ENCODE measurements around the gene PDE6B.
"Not testable (repeated sequence)": the region's sequence is repeated elsewhere in the genome, so short reads cannot be mapped to it uniquely, and the experiment has no call there.

Gene PDE6B

GRCh38 chr4:687048-687970, 61.9 kb downstream of the PDE6B start:
- DNase-seq = peak; percentile 69

GRCh38 chr4:687971-688853, 62.8 kb downstream of the PDE6B start:
- DNase-seq = no peak

- DNase-seq = no peak
These were observed 63.7 kb downstream of the PDE6B start, which contains the start of gene SLC49A3 for GRCh38 chr4:688854-689681. SLC49A3 (minus strand) TSS chr4:689151; CDS start chr4:689127, 24 bp downstream.

- DNase-seq = no peak
These were observed 64.3 kb downstream of the PDE6B start for GRCh38 chr4:689723-690122.

- no peak for DNase-seq
These were observed 67.6 kb downstream of the PDE6B start for GRCh38 chr4:692771-693554.

DNA sequence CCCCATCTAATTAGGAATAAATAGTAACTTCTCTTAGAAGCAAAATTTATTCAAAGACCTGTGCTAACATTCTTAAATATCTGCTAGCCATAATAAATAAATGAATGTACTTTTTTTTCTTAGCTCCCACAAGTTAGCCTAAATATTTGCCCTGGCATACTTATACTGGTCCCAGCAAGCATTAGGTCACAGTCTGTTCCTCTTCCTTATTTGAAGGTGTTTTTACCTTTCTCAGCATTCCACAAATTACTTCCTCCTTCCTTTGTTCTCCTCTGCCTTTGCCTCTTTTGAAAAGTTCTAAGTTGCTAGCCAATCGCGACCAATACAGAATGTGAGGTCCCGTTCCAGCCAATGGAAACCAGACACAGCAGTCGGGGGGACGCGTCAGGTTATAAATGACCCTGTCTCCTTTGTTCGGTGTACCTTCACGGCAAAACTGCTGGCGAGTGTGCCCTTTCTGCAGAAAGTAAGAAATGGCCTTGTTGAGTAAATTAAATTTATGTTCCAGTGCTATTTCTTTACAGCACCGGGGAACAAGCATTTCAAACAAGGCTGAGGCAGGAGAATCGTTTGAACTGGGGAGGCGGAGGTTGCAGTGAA, 69.1 kb downstream of the PDE6B start:
- DNase-seq = not testable (repeated sequence)

GRCh38 chr4:699816-700580, 74.6 kb downstream of the PDE6B start:
- DNase-seq = no peak

DNA sequence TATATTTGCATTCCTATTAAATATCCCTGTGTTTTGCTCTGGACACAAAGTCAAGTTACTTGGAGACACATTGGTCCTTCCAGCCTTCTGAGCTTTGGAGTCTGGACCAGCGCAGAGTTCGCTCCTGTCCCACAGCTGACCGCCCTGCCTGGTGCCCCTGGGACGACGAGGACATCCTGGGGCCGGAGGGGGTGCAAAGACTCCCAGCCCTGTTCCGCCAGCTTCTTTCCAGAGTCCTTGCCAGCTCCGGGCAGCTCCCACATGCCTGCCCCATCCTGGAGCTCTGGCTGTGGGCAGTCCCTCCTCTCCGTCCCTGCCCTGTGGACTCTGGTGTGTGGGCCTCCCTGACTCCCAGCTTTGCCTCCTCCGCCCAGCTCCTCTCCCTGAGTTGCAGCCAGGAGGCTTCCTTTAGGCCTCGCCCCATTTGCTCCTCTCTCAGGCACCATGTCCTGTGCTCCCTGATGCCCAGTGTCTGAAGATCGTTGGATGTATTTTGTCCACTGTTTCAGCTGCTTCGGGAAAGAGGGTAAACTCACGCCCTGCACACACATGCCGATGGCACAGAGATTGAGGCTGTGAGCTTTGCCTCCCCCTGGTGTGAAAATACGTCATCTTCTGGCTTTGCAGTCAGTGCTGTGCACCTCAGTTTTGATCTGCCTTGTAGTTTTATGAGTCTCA, 75.4 kb downstream of the PDE6B start:
- DNase-seq = no peak

DNA sequence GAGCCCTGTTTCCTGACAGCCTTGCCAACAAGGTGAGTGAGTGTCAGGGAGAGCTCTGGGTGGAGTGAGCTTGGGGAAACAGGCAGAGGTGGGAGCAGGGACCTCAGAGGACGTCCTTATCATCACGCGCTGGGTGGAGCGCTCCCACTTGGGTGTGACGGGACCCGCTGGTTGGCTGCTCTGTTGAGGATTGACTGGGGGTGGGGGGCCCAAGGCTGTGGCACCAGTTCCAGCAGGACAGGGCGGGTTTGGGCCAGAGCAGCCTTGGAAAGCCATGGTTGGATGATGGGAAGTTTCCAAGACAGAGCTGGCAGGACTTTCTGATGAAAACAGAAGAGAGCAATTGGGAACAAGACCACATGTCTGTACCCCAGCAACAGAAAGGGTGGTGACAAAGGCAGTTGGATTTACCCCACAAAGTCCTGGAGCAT, 77.3 kb downstream of the PDE6B start:
- no peak for DNase-seq

DNA sequence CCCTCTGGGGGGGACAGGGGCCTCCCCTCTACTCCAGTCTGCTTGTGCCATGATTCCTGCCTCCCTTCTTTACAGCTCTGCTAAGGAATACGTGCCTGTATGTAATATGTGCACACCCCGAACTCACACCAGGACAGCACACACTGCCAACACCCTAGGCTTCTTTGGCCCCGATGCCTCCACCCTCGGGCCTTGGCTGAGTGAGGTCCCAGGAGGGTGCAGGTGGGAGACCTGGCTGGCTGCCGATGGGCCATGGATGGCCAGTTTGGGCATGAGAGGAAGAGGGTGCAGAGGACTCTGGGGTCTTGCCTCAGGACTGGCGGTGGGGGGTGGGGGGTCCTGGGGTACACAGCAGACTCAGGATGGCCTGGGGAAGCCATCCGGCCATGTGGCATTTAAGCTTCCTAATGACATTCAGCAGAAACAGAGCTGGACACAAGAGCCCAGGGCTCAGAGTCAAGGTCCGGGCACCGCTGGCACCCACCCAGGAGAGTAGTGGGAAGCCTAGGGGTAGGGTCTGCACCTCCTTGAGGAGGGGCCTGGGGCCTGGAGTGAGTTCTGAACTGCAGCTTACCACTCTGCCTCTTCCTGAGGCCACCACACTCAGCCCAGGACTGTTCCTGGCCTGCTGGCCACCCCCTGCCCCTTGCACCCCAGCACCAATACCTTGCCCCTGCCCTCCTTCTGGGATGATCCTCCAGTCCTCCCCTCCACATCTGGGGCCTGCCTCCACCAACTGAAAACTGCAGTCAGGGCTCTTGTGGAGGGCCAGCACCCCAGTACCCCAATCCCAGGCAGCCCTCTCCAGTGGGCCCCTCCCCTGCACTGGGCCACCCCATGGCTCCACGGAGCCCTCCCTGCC, 78.2 kb downstream of the PDE6B start:
- no peak for DNase-seq

GRCh38 chr4:704198-704891, 79.0 kb downstream of the PDE6B start:
- no peak for DNase-seq

GRCh38 chr4:704971-705277, 79.6 kb downstream of the PDE6B start:
- DNase-seq = no peak

GRCh38 chr4:705278-706082, 80.1 kb downstream of the PDE6B start, which contains the start of gene PCGF3:
PCGF3 (plus strand) TSS chr4:705832; CDS start chr4:733681, 27,849 bp downstream.
- peak; percentile 98 for DNase-seq

DNA sequence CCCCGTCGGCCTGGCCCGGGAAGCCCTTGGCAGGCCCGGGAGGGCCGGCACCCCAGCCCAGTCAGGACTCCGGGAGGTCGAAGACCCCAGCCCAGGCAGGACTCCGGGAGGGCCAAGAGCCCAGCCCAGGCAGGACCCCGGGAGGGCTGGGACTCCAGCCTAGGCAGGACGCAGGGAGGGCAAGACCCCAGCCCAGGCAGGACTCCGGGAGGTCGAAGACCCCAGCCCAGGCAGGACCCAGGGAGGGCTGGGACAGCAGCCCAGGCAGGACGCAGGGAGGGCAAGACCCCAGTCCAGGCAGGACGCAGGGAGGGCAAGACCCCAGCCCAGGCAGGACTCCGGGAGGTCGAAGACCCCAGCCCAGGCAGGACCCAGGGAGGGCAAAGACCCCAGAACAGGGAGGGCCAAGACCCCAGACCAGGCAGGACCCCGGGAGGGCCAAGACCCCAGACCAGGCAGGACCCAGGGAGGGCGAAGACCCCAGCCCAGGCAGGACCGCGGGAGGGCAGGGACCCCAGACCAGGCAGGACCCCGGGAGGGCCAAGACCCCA, 80.8 kb downstream of the PDE6B start:
- not testable (repeated sequence) for DNase-seq

DNA sequence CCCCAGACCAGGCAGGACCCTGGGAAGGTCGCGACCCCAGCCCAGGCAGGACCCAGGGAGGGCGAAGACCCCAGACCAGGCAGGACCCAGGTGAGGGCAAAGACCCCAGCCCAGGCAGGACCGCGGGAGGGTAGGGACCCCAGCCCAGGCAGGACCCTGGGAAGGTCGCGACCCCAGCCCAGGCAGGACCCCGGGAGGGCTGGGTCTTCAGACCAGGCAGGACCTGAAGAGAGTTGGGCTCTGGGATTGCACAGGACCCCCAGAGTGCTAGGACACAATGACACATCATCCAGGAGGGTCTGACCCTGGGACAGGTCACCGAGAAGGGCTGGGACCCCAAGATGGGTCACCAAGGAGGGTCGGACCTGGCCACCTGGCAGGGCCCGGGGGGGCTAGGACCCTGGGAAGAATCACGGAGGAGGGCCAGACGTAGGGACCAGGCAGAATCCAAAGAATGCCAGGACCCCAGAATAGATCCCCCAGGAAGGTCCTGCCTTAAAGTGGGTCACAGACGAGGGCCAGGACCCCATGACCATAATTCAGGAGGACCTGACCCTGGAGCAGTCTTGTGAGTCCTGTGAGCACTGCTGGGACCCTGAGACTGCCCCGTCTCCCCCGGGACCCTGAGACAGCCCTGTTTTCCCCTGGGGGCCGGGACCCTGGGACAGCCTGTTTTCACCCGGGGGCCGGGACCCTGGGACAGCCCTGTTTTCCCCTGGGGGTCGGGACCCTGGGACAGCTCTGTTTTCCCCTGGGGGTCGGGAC, 81.6 kb downstream of the PDE6B start:
- no peak for DNase-seq

- DNase-seq = no peak
These were observed 82.7 kb downstream of the PDE6B start for GRCh38 chr4:707929-708630.

Measured in T1000 (cell line).